HepG2 (cell line): ENCODE data around the gene AP3B2. TPM values are rescaled to one million over a fixed set of nuclear protein-coding genes. Genes with fewer than 3 reads are reported as not detected.

Experiments
- ATAC-seq: fragments of 200-7000 bp; cut with Tn5 transposase; 3 replicates; pipeline ENCODE4 v1.9.1; 2020; ENCODE audit warnings: mild to moderate bottlenecking, moderate library complexity
- BruUV-seq: library from RNA; stranded (reverse); fragments of 400-500 nt; replicated peaks from 2 replicates; lab custom pipeline; 2021; lab: Mats Ljungman, UMichigan
- CTCF ChIA-PET: fragments of 300-600 bp; formaldehyde crosslinking; extraction: SDS; loops from one replicate; lab custom pipeline; 2021; ENCODE audit warnings: low total read pairs, inconsistent platforms, low intra/inter-chr PET ratio; lab: Yijun Ruan, JAX
- POLR2A ChIA-PET: fragments of 350-600 bp; sonication (Branson Sonifier 250); formaldehyde crosslinking; loops from one replicate; lab custom pipeline; 2020; ENCODE audit warnings: antibody characterized with exemption, inconsistent platforms; lab: Yijun Ruan, JAX
- DNase-seq: peaks from one replicate; pipeline ENCODE4 v3.0.0-alpha.2; 2015; ENCODE audit warnings: low spot score
- FAIRE-seq: peaks from 3 replicates; lab custom pipeline; 2011; peaks lifted over from hg19 to GRCh38; lab: Jason Lieb, UNC
- H2AFZ ChIP-seq: one replicate; pipeline ENCODE4 v1.6.1; 2011; ENCODE audit warnings: low read length, inconsistent platforms
- H3K27ac ChIP-seq: fragments of 300-600 bp; 3 replicates; pipeline ENCODE4 v1.8.0; 2011; ENCODE audit warnings: mixed run types, mild to moderate bottlenecking, mixed read lengths, low read length, inconsistent platforms; ENCODE audit not compliant: insufficient read depth; ENCODE audit errors: extremely low read length
- H3K27me3 ChIP-seq, 2 experiments: fragments of 200-600 bp in 1 of 2; 2 replicates in 1 of 2; 3 replicates in 1 of 2; pipeline versions ENCODE4 v1.6.0 to v1.8.0; 2011; ENCODE audit warnings: low read length in 2 of 2, mild to moderate bottlenecking in 2 of 2, moderate library complexity in 2 of 2, inconsistent platforms in 1 of 2; ENCODE audit not compliant: insufficient read depth in 2 of 2, control insufficient read depth in 1 of 2
- H3K36me3 ChIP-seq, 2 experiments: fragments of 200-600 bp in 1 of 2; replicated peaks in 1 of 2; 2 replicates in 1 of 2; 3 replicates in 1 of 2; pipeline versions ENCODE4 v1.5.1 to v1.8.0; 2011; ENCODE audit warnings: low read length in 2 of 2, inconsistent platforms in 1 of 2; ENCODE audit not compliant: insufficient read depth in 2 of 2, control insufficient read depth in 1 of 2
- H3K4me1 ChIP-seq: 2 replicates; pipeline ENCODE4 v1.5.1; 2012; ENCODE audit warnings: low read length, inconsistent platforms; ENCODE audit not compliant: insufficient read depth
- H3K4me2 ChIP-seq: 2 replicates; pipeline ENCODE4 v1.6.0; 2011; ENCODE audit warnings: low read depth, low read length, inconsistent platforms
- H3K4me3 ChIP-seq, 3 experiments: fragments of 200-600 bp in 1 of 3; sonication (generic), shearing (Covaris generic) in 1 of 3; replicated peaks in 1 of 3; 2 replicates each; pipeline ENCODE4 v1.5.1; 2011 to 2016; ENCODE audit warnings: low read length in 3 of 3, inconsistent platforms in 2 of 3, low read depth in 2 of 3, mild to moderate bottlenecking in 2 of 3, control low read depth in 1 of 3, mixed read lengths in 1 of 3; ENCODE audit not compliant: insufficient read depth in 1 of 3
- H3K79me2 ChIP-seq: one replicate; pipeline ENCODE4 v1.6.1; 2011; ENCODE audit warnings: low read length, inconsistent platforms; ENCODE audit not compliant: insufficient read depth
- H3K9ac ChIP-seq: 2 replicates; pipeline ENCODE4 v1.6.0; 2011; ENCODE audit warnings: mild to moderate bottlenecking, low read depth, low read length, inconsistent platforms; ENCODE audit not compliant: insufficient read depth
- H3K9me3 ChIP-seq: 2 replicates; pipeline ENCODE4 v1.5.1; 2012; ENCODE audit warnings: mild to moderate bottlenecking, low read length
- H4K20me1 ChIP-seq: 2 replicates; pipeline ENCODE4 v1.6.0; 2011; ENCODE audit warnings: inconsistent platforms, mild to moderate bottlenecking, low read length, moderate library complexity; ENCODE audit not compliant: insufficient read depth
- KLF9 ChIP-seq: IDR thresholded peaks from 2 replicates; pipeline ENCODE4 v1.6.1; 2016; ENCODE audit warnings: low read depth
- NFE2L1 ChIP-seq: sonication (generic); formaldehyde crosslinking; IDR thresholded peaks from 2 replicates; pipeline ENCODE4 v1.4.0; 2020; ENCODE audit warnings: missing genetic modification reagents, mild to moderate bottlenecking, borderline replicate concordance
- RARA ChIP-seq: IDR thresholded peaks from 2 replicates; pipeline ENCODE4 v1.6.1; 2016; ENCODE audit warnings: missing genetic modification reagents, missing compliant biosample characterization
- TFDP2 ChIP-seq: sonication (generic); formaldehyde crosslinking; IDR thresholded peaks from 2 replicates; pipeline ENCODE4 v1.4.0; 2020; ENCODE audit warnings: missing genetic modification reagents
- THYN1 ChIP-seq: sonication (generic); formaldehyde crosslinking; IDR thresholded peaks from 2 replicates; pipeline ENCODE4 v1.8.1; 2023; ENCODE audit warnings: low read depth, mild to moderate bottlenecking, moderate library complexity, missing genetic modification reagents, borderline replicate concordance
- WIZ ChIP-seq: sonication (generic); formaldehyde crosslinking; IDR thresholded peaks from 2 replicates; pipeline ENCODE4 v1.5.1; 2020; ENCODE audit warnings: mild to moderate bottlenecking, missing genetic modification reagents
- ZNF205 ChIP-seq: IDR thresholded peaks from 2 replicates; pipeline ENCODE4 v1.6.1; 2018; ENCODE audit warnings: missing biosample characterization, missing genetic modification reagents
- ZNF331 ChIP-seq: sonication (generic); formaldehyde crosslinking; IDR thresholded peaks from 2 replicates; pipeline ENCODE4 v1.4.0; 2020; ENCODE audit warnings: missing genetic modification reagents
- ZNF543 ChIP-seq: sonication (generic); formaldehyde crosslinking; IDR thresholded peaks from 2 replicates; pipeline ENCODE4 v1.4.0; 2020; ENCODE audit warnings: mild to moderate bottlenecking, missing genetic modification reagents
- ZNF891 ChIP-seq: sonication (generic); formaldehyde crosslinking; IDR thresholded peaks from 2 replicates; pipeline ENCODE4 v1.5.0; 2020; ENCODE audit warnings: mild to moderate bottlenecking, missing genetic modification reagents
- WGBS: methylation state at CpG from one replicate; pipeline ENCODE4 v1.1.6; 2017; ENCODE audit warnings: low lambda C conversion rate; 5-methylcytosine and 5-hydroxymethylcytosine counted together
- in situ Hi-C: cut with HindIII; loops from 2 replicates; pipeline ENCODE4 v1.10.0; 2017; ENCODE audit warnings: low pct_unique_long_range_greater_than_20kb; ENCODE audit not compliant: extremely low pct_ligation_motif_present
- intact Hi-C: fragments of 100-400 bp; cut with micrococcal nuclease; formaldehyde crosslinking; loops from one replicate; pipeline ENCODE4 v1.10.0; 2022; ENCODE audit not compliant: unreplicated experiment
- polyA plus RNA-seq, 8 experiments: library from polyadenylated mRNA; depleted of rRNA in 3 of 8; stranded (reverse) in 7 of 8; unstranded in 1 of 8; fragments of >200 nt; fragmentation: Illumina TruSeq in 4 of 8; extraction: Trizol in 4 of 8; gene quantifications; 2 replicates each; pipeline versions ENCODE4 v1.2.1 to v1.2.3, GENCODE V29; 2011 to 2016; ENCODE audit warnings: low read depth in 4 of 8, missing spikeins in 1 of 8, mixed read lengths in 1 of 8; ENCODE audit not compliant: insufficient read depth in 1 of 8
- total RNA-seq, 5 experiments: library from RNA; depleted of rRNA; stranded (reverse); fragments of >200 nt; fragmentation: Illumina TruSeq; extraction: Trizol; gene quantifications; 2 replicates each; pipeline ENCODE4 v1.2.3, GENCODE V29; 2016; ENCODE audit warnings: low read depth in 1 of 5
- TF ChIP-seq, protein P1 (sequence below): IDR thresholded peaks from 2 replicates; pipeline ENCODE4 v1.6.1; 2018; ENCODE audit warnings: missing genetic modification reagents, mild to moderate bottlenecking, missing compliant biosample characterization
- TF ChIP-seq, protein P2 (sequence below): sonication (generic); formaldehyde crosslinking; IDR thresholded peaks from 2 replicates; pipeline ENCODE4 v1.8.1; 2023; ENCODE audit warnings: mild to moderate bottlenecking, inconsistent platforms, moderate library complexity, missing genetic modification reagents, borderline replicate concordance
- TF ChIP-seq, protein P3 (sequence below), 2 experiments: sonication (generic) in 1 of 2; formaldehyde crosslinking in 1 of 2; IDR thresholded peaks; 2 replicates each; pipeline versions ENCODE4 v1.5.1 to v1.6.1; 2011 to 2020; ENCODE audit warnings: borderline replicate concordance in 1 of 2, low read depth in 1 of 2, low read length in 1 of 2, mild to moderate bottlenecking in 1 of 2, missing genetic modification reagents in 1 of 2, moderate library complexity in 1 of 2

AP3B2 gene
- total and polyA plus RNA-seq, 2 of the 13 experiments (the other 11 are each of a cell fraction or from before 2014, with no cell fraction given): not detected

GRCh38 chr15:82635798-82636197 is 73.9 kb downstream of the AP3B2 start:
- Histone ChIP-seq H3K4me2 (no peak overlapping the region), H4K20me1 (no peaks in the 10 kb centered on the region), H3K27me3 (peaks cover 0 to 10% of the 10 kb centered on the region in 2 experiments; a peak in 1 of 5 replicates), H3K36me3 (no peaks in the 10 kb centered on the region), H3K4me3 (no peak overlapping the region), H3K79me2 (no peaks in the 10 kb centered on the region), H3K4me1 (no peaks in the 10 kb centered on the region), H3K9ac (no peak overlapping the region), H2AFZ (no peak overlapping the region), H3K27ac (no peak overlapping the region), H3K9me3 (no peaks in the 10 kb centered on the region)
- no TSS peak for BruUV-seq
- 0% methylated on average over 2 of the region's 2 CpGs for WGBS
- TF ChIP-seq RARA (CRISPR knock-in tag): no peak
- ChIA-PET CTCF (no interaction called here), POLR2A (no interaction called here)
- no peak for ATAC-seq
- FAIRE-seq: no peak
- in situ Hi-C loops (no loop called here), intact Hi-C loops (no loop called here)
- DNase-seq: no peak

DNA sequence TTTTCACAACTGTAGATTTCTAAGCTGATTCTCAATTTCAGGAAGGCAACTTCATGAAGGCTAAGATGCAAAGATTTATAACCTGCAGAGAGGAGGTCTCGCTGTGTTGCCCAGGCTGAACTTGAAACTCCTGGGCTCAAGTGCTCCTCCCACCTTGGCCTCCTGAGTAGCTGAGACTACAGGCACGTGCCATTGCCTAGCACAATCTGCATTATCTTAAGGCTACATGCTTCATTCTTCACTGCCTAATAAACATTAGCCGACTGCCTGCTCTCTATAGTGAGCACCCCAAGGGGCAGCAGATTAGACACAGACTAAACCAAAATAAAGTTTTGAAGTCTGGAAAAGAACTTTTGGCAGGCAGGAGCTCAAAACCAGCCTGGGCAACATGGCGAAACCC is 79.6 kb downstream of the AP3B2 start:
- CTCF ChIA-PET: no interaction called here
- Histone ChIP-seq H3K79me2 (no peaks in the 10 kb centered on the region), H3K9ac (no peak overlapping the region), H2AFZ (no peak overlapping the region), H4K20me1 (no peaks in the 10 kb centered on the region), H3K27ac (no peak overlapping the region), H3K4me3 (no peak overlapping the region), H3K36me3 (no peaks in the 10 kb centered on the region), H3K4me1 (no peaks in the 10 kb centered on the region), H3K27me3 (no peaks in the 10 kb centered on the region), H3K9me3 (no peaks in the 10 kb centered on the region), H3K4me2 (no peak overlapping the region)
- POLR2A ChIA-PET: no interaction called here
- ATAC-seq: no peak
- no TSS peak for BruUV-seq
- intact Hi-C loops (no loop called here), in situ Hi-C loops (no loop called here)
- no peak for FAIRE-seq
- DNase-seq: no peak
- WGBS: 14% methylated on average over 4 of the region's 4 CpGs
- TF ChIP-seq ZNF205 (no peak), TFDP2 (CRISPR knock-in tag) (no peak), KLF9 (CRISPR knock-in tag) (no peak), NFE2L1 (CRISPR knock-in tag) (no peak), ZNF331 (CRISPR knock-in tag) (no peak), WIZ (CRISPR knock-in tag) (no peak), ZNF543 (CRISPR knock-in tag) (no peak), THYN1 (CRISPR knock-in tag) (no peak), ZNF891 (CRISPR knock-in tag) (no peak)
- TF ChIP-seq, protein P1, sequence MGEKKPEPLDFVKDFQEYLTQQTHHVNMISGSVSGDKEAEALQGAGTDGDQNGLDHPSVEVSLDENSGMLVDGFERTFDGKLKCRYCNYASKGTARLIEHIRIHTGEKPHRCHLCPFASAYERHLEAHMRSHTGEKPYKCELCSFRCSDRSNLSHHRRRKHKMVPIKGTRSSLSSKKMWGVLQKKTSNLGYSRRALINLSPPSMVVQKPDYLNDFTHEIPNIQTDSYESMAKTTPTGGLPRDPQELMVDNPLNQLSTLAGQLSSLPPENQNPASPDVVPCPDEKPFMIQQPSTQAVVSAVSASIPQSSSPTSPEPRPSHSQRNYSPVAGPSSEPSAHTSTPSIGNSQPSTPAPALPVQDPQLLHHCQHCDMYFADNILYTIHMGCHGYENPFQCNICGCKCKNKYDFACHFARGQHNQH (CRISPR knock-in tag): no peak
- TF ChIP-seq, protein P2, sequence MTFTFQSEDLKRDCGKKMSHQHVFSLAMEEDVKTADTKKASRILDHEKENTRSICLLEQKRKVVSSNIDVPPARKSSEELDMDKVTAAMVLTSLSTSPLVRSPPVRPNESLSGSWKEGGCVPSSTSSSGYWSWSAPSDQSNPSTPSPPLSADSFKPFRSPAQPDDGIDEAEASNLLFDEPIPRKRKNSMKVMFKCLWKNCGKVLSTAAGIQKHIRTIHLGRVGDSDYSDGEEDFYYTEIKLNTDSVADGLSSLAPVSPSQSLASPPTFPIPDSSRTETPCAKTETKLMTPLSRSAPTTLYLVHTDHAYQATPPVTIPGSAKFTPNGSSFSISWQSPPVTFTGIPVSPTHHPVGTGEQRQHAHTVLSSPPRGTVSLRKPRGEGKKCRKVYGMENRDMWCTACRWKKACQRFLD: no peak
- TF ChIP-seq, protein P3, sequence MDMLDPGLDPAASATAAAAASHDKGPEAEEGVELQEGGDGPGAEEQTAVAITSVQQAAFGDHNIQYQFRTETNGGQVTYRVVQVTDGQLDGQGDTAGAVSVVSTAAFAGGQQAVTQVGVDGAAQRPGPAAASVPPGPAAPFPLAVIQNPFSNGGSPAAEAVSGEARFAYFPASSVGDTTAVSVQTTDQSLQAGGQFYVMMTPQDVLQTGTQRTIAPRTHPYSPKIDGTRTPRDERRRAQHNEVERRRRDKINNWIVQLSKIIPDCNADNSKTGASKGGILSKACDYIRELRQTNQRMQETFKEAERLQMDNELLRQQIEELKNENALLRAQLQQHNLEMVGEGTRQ (IDR thresholded peaks at IDR 0.05; ENCODE audit: low read depth, low read length): no peak
- TF ChIP-seq, protein P3 (CRISPR knock-in tag; IDR thresholded peaks at IDR 0.05; ENCODE audit: borderline replicate concordance): no peak
